Measurements from ENCODE around the gene WDR82. TPM values are rescaled to one million over a fixed set of nuclear protein-coding genes. Genes with fewer than 3 reads are reported as not detected.

Gene WDR82
- total and polyA plus RNA-seq, 10 of the 15 experiments (the other 5 are each of a cell fraction or from before 2014, with no cell fraction given): 10.1 to 82.4 (median 48.7) TPM

DNA sequence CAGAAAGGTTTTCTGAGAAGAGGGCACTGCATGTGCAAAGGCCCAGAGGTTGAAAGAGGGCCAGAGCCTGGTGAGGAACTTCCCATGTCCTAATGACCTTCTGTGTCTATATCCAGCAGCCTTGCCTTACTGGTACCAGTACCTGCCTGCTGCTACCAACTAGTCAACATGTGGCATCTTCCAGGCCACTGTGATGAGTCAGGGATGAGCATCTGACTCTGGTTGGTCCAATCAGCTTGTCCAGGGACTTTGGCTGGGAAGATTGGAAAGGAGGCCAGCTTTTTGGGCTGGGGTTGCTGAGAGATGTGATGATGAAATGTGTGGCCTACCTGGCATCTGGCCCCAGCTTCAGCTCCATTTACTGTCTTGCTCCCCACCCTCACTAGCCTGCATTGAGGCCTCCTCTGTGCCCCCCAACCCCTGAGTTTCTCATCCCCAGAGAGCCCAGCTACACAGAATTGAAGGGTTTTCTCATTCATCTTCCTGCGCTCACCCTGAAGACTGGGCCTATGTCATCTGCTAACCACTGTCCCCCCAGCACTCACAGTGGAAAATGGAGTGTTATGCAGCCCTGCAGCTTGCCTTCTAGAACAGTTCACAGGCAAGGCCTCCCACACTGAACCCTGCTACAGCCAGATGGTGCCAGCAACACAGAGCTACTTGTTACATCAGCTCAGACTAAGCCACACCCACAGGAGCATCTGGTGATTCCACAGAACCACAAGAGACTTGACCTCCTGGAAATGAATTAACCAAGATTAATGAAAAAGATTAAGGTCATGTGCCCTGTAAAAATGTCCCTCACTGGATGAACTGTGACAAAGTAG, 38.2 kb downstream of the WDR82 start:
- CTCF ChIA-PET: interaction anchor here (0.5 to 7.5 kb wide), 20 partner anchors 9 to 257 kb away, joined by 3 to 87 read pairs (median 6); partner anchors contain the start of genes ACY1, TLR9 and WDR82
- no TSS peak for BruUV-seq (replicated peaks)
- Histone ChIP-seq H3K4me1 (ENCODE audit: control insufficient read depth, insufficient read depth, low read length) (peaks cover 52% of the 10 kb centered on the region), H3K9me3 (replicated peaks; ENCODE audit: control insufficient read depth, insufficient read depth, low read length) (no peaks in the 10 kb centered on the region; the same call in 2 of the 3 replicates), H3K79me2 (ENCODE audit: control insufficient read depth, insufficient read depth, low read length) (peaks cover 39% of the 10 kb centered on the region), H3K27me3 (replicated peaks in 1 of 2; ENCODE audit: control insufficient read depth in 2 of 2, insufficient read depth in 2 of 2, low read length in 1 of 2) (no peaks in the 10 kb centered on the region), H2AFZ (ENCODE audit: control insufficient read depth, low read depth, low read length) (no peak overlapping the region), H3K27ac (ENCODE audit: control insufficient read depth, insufficient read depth) (peak overlapping the region; percentile 88), H3K4me3 (peak overlapping the region; percentile 93), H3K4me2 (ENCODE audit: control insufficient read depth, insufficient read depth) (peak overlapping the region; percentile 86), H3K36me3 (ENCODE audit: control insufficient read depth in 2 of 2, insufficient read depth in 2 of 2, low read length in 1 of 2) (peaks cover 0 to 2% of the 10 kb centered on the region in 2 experiments; a peak in 1 of 4 replicates), H4K20me1 (ENCODE audit: control insufficient read depth, insufficient read depth) (no peaks in the 10 kb centered on the region), H3K9ac (ENCODE audit: control insufficient read depth, insufficient read depth, low read length) (peak overlapping the region; percentile 87)
- POLR2A ChIA-PET: interaction anchor here (0.6 to 7.2 kb wide), 14 partner anchors 10 to 255 kb away, joined by 3 to 49 read pairs (median 4); partner anchors contain the start of genes GLYCTK, TLR9 and WDR82
- no peak for DNase-seq (ENCODE audit: low read depth, low spot score)
- intact Hi-C loops (cut with micrococcal nuclease; ENCODE audit: unreplicated experiment): no loop called here
- WGBS (ENCODE audit: insufficient coverage, insufficient replicate concordance, low lambda C conversion rate, missing lambda C conversion rate): 82% methylated on average over 1 of the region's 1 CpG
- RAD21 ChIA-PET (ENCODE audit: unreplicated experiment): interaction anchor here (0.6 to 2.5 kb wide), 20 partner anchors 9 to 172 kb away, joined by 3 to 36 read pairs (median 4); partner anchors contain the start of genes GLYCTK, TLR9 and WDR82
- SMC1A ChIA-PET (ENCODE audit: uncharacterized antibody, unreplicated experiment): interaction anchor here (1.0 to 7.4 kb wide), 14 partner anchors 10 to 159 kb away, joined by 3 to 62 read pairs (median 4); partner anchors contain the start of genes TLR9 and WDR82
- peak; percentile 24 for ATAC-seq
- no peak for FAIRE-seq
- in situ Hi-C loops (cut with MboI): no loop called here
- TF ChIP-seq PKNOX1 (IDR thresholded peaks at IDR 0.05) (no peak), JUNB (IDR thresholded peaks at IDR 0.05) (no peak), RAD21 (IDR thresholded peaks at IDR 0.05; ENCODE audit: insufficient read depth, low read depth, low read length) (peak; percentile 30; the same call in 1 of the 2 replicates), ZBTB11 (CRISPR knock-in tag; IDR thresholded peaks at IDR 0.05) (no peak), TAF1 (IDR thresholded peaks at IDR 0.05; ENCODE audit: borderline replicate concordance, low read depth, low read length) (no peak), ZNF384 (IDR thresholded peaks at IDR 0.05; ENCODE audit: borderline replicate concordance, low read depth, low read length) (no peak), RAD51 (IDR thresholded peaks at IDR 0.05) (no peak), POLR2A (IDR thresholded peaks at IDR 0.05; ENCODE audit: low read depth, low read length) (peak; percentile 82), TCF12 (IDR thresholded peaks at IDR 0.05; ENCODE audit: low read depth, low read length) (no peak), PAX8 (IDR thresholded peaks at IDR 0.05) (no peak), ESRRA (IDR thresholded peaks at IDR 0.05; ENCODE audit: low read length) (no peak), RCOR1 (conservative IDR thresholded peaks at IDR 0.05; ENCODE audit: low read depth, low read length) (no peak)
- TF ChIP-seq, protein P1, sequence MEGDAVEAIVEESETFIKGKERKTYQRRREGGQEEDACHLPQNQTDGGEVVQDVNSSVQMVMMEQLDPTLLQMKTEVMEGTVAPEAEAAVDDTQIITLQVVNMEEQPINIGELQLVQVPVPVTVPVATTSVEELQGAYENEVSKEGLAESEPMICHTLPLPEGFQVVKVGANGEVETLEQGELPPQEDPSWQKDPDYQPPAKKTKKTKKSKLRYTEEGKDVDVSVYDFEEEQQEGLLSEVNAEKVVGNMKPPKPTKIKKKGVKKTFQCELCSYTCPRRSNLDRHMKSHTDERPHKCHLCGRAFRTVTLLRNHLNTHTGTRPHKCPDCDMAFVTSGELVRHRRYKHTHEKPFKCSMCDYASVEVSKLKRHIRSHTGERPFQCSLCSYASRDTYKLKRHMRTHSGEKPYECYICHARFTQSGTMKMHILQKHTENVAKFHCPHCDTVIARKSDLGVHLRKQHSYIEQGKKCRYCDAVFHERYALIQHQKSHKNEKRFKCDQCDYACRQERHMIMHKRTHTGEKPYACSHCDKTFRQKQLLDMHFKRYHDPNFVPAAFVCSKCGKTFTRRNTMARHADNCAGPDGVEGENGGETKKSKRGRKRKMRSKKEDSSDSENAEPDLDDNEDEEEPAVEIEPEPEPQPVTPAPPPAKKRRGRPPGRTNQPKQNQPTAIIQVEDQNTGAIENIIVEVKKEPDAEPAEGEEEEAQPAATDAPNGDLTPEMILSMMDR (IDR thresholded peaks at IDR 0.05 in 2 of 3, conservative IDR thresholded peaks at IDR 0.05 in 1 of 3; ENCODE audit: control insufficient read depth in 2 of 3, extremely low read depth in 1 of 3, insufficient read depth in 1 of 3, low read depth in 3 of 3, low read length in 3 of 3): peak in 2 of 3 experiments; percentile 17 to 43; a peak in 3 of 6 replicates
- TF ChIP-seq, protein P2, sequence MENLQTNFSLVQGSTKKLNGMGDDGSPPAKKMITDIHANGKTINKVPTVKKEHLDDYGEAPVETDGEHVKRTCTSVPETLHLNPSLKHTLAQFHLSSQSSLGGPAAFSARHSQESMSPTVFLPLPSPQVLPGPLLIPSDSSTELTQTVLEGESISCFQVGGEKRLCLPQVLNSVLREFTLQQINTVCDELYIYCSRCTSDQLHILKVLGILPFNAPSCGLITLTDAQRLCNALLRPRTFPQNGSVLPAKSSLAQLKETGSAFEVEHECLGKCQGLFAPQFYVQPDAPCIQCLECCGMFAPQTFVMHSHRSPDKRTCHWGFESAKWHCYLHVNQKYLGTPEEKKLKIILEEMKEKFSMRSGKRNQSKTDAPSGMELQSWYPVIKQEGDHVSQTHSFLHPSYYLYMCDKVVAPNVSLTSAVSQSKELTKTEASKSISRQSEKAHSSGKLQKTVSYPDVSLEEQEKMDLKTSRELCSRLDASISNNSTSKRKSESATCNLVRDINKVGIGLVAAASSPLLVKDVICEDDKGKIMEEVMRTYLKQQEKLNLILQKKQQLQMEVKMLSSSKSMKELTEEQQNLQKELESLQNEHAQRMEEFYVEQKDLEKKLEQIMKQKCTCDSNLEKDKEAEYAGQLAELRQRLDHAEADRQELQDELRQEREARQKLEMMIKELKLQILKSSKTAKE (IDR thresholded peaks at IDR 0.05; ENCODE audit: low read depth, poor library complexity, severe bottlenecking): no peak
